GM23338 (cell line): Measurements from ENCODE around the gene UBE3A. TPM values are rescaled to one million over a fixed set of nuclear protein-coding genes. Genes with fewer than 3 reads are reported as not detected.

Experiments used
- ATAC-seq: fragments of 200-7000 bp; cut with Tn5 transposase; 3 replicates; pipeline ENCODE4 v1.9.1; 2020
- DNase-seq: peaks from one replicate; pipeline ENCODE4 v3.0.0-alpha.2; 2015; ENCODE audit warnings: low spot score
- H2AFZ ChIP-seq: fragments of 200-600 bp; sonication (generic); 2 replicates; pipeline ENCODE4 v1.8.0; 2016; ENCODE audit warnings: antibody characterized with exemption, mild to moderate bottlenecking, moderate library complexity
- H3F3A ChIP-seq: fragments of 200-600 bp; sonication (generic); replicated peaks from 2 replicates; pipeline ENCODE4 v1.8.0; 2017; ENCODE audit warnings: antibody characterized with exemption, mixed run types, low read depth
- H3K27ac ChIP-seq: fragments of 200-600 bp; sonication (generic); 2 replicates; pipeline ENCODE4 v1.6.1; 2016; ENCODE audit warnings: low read depth
- H3K27me3 ChIP-seq: fragments of 200-600 bp; sonication (generic); 2 replicates; pipeline ENCODE4 v1.8.0; 2016; ENCODE audit warnings: mild to moderate bottlenecking, mixed run types, moderate library complexity; ENCODE audit not compliant: insufficient read depth
- H3K36me3 ChIP-seq: fragments of 200-600 bp; sonication (generic); 2 replicates; pipeline ENCODE4 v1.8.0; 2016; ENCODE audit warnings: mild to moderate bottlenecking; ENCODE audit not compliant: insufficient read depth
- H3K4me1 ChIP-seq: fragments of 200-600 bp; sonication (generic); 2 replicates; pipeline ENCODE4 v1.8.0; 2016; ENCODE audit warnings: mild to moderate bottlenecking, moderate library complexity; ENCODE audit not compliant: insufficient read depth
- H3K4me2 ChIP-seq: fragments of 200-600 bp; sonication (generic); 2 replicates; pipeline ENCODE4 v1.7.1; 2017; ENCODE audit warnings: mixed run types
- H3K4me3 ChIP-seq: fragments of 200-600 bp; sonication (generic); 2 replicates; pipeline ENCODE4 v1.6.1; 2016; ENCODE audit warnings: mixed run types
- H3K79me2 ChIP-seq: fragments of 200-600 bp; sonication (generic); replicated peaks from 2 replicates; pipeline ENCODE4 v1.8.0; 2017; ENCODE audit warnings: mild to moderate bottlenecking; ENCODE audit not compliant: insufficient read depth
- H3K9me2 ChIP-seq: fragments of 200-600 bp; sonication (generic); 2 replicates; pipeline ENCODE4 v1.8.0; 2017; ENCODE audit not compliant: insufficient read depth
- H4K20me1 ChIP-seq: fragments of 200-600 bp; sonication (generic); replicated peaks from 2 replicates; pipeline ENCODE4 v1.8.0; 2017; ENCODE audit warnings: mild to moderate bottlenecking; ENCODE audit not compliant: insufficient read depth
- H3K27ac Mint-ChIP-seq: 2 replicates; pipeline ENCODE4 v1.8.0; 2020; ENCODE audit warnings: inconsistent platforms, mild to moderate bottlenecking, moderate library complexity, mixed read lengths
- H3K27me3 Mint-ChIP-seq: 3 replicates; pipeline ENCODE4 v1.8.0; 2022; ENCODE audit warnings: low read depth, mild to moderate bottlenecking, moderate library complexity, mixed read lengths, inconsistent platforms; ENCODE audit not compliant: insufficient read depth, poor library complexity
- H3K36me3 Mint-ChIP-seq: 3 replicates; pipeline ENCODE4 v1.8.0; 2021; ENCODE audit warnings: low read depth, mild to moderate bottlenecking, inconsistent platforms, moderate library complexity, mixed read lengths
- H3K4me1 Mint-ChIP-seq: 3 replicates; pipeline ENCODE4 v1.8.0; 2020; ENCODE audit warnings: mild to moderate bottlenecking, inconsistent platforms, mixed read lengths
- H3K4me3 Mint-ChIP-seq: 3 replicates; pipeline ENCODE4 v1.8.0; 2021; ENCODE audit warnings: moderate library complexity, mild to moderate bottlenecking, inconsistent platforms, mixed read lengths
- H3K9me3 Mint-ChIP-seq: 3 replicates; pipeline ENCODE4 v1.8.0; 2020; ENCODE audit warnings: moderate library complexity, mild to moderate bottlenecking, inconsistent platforms, mixed read lengths
- CTCF ChIP-seq, 2 experiments: fragments of 200-600 bp in 1 of 2; sonication (generic) in 1 of 2; conservative IDR thresholded peaks; 2 replicates each; pipeline versions ENCODE4 v1.5.1 to v1.6.1; 2016 to 2017; ENCODE audit warnings: antibody characterized with exemption in 2 of 2, low read depth in 2 of 2, mild to moderate bottlenecking in 2 of 2, moderate library complexity in 1 of 2
- EZH2 ChIP-seq: fragments of 200-600 bp; sonication (generic); IDR thresholded peaks from one replicate; pipeline ENCODE4 v1.8.0; 2017; ENCODE audit warnings: antibody characterized with exemption, mild to moderate bottlenecking, low read depth; ENCODE audit not compliant: unreplicated experiment
- POLR2AphosphoS5 ChIP-seq: IDR thresholded peaks from 2 replicates; pipeline ENCODE4 v1.6.1; 2016; ENCODE audit warnings: antibody characterized with exemption, low read depth
- ZNF331 ChIP-seq: fragments of 250-450 bp; sonication (Bioruptor Pico); IDR thresholded peaks from 2 replicates; pipeline ENCODE4 v1.5.0; 2020; ENCODE audit warnings: low read depth, mild to moderate bottlenecking, moderate library complexity
- ZNF462 ChIP-seq: fragments of 250-450 bp; sonication (Bioruptor Pico); IDR thresholded peaks from 2 replicates; pipeline ENCODE4 v1.5.0; 2020; ENCODE audit warnings: mild to moderate bottlenecking, moderate library complexity
- polyA plus RNA-seq: library from polyadenylated mRNA; unstranded; fragments of >200 nt; fragmentation: Nextera tagmentation; extraction: Ambion mirVana; gene quantifications from 2 replicates; pipeline ENCODE4 v1.2.1, GENCODE V29; 2016
- total RNA-seq: library from RNA; depleted of rRNA; stranded (reverse); fragments of >200 nt; shearing (Covaris generic); gene quantifications from 2 replicates; pipeline ENCODE4 v1.2.3, GENCODE V29; 2014

Gene UBE3A
- total and polyA plus RNA-seq, 2 experiments from 2014 or later: 96.1 to 150 TPM

GRCh38 chr15:25455226-25455625 lies 16.4 kb upstream of the UBE3A start:
- Histone ChIP-seq H3F3A (no peaks in the 10 kb centered on the region), H3K27ac (no peak overlapping the region), H3K27me3 (no peaks in the 10 kb centered on the region), H3K79me2 (no peaks in the 10 kb centered on the region), H4K20me1 (no peaks in the 10 kb centered on the region), H3K4me2 (no peak overlapping the region), H2AFZ (no peak overlapping the region), H3K9me2 (no peaks in the 10 kb centered on the region), H3K4me3 (no peak overlapping the region), H3K36me3 (peaks cover 14% of the 10 kb centered on the region; the same call in 1 of the 2 replicates), H3K4me1 (no peaks in the 10 kb centered on the region)
- Mint-ChIP-seq H3K4me1 (no peaks in the 10 kb centered on the region), H3K36me3 (peaks cover 2% of the 10 kb centered on the region; the same call in 2 of the 3 replicates), H3K9me3 (peaks cover 25% of the 10 kb centered on the region), H3K27me3 (peaks cover 1% of the 10 kb centered on the region), H3K4me3 (no peak overlapping the region), H3K27ac (no peak overlapping the region)
- ATAC-seq (no peak), DNase-seq (no peak)
- TF ChIP-seq ZNF331 (no peak), CTCF (conservative IDR thresholded peaks at IDR 0.05; ENCODE audit: low read depth in 2 of 2) (no peak), EZH2 (no peak), ZNF462 (CRISPR knock-in tag) (no peak), POLR2AphosphoS5 (no peak)
